M059J (cell line): ENCODE data around the gene TRPM1. TPM values are rescaled to one million over a fixed set of nuclear protein-coding genes. Genes with fewer than 3 reads are reported as not detected.
A peak's percentile ranks its signal among the peaks of the same experiment; 100 is the strongest.

Experiments used
- DNase-seq: peaks from one replicate; pipeline ENCODE4 v3.0.0-alpha.2; 2012; ENCODE audit warnings: low read depth
- total RNA-seq: library from RNA; depleted of rRNA; stranded (reverse); fragments of >200 nt; shearing (Covaris generic); gene quantifications from 2 replicates; pipeline ENCODE4 v1.2.3, GENCODE V29; 2014

Gene TRPM1
- total RNA-seq, 1 experiment from 2014 or later: 0.02 TPM

DNA sequence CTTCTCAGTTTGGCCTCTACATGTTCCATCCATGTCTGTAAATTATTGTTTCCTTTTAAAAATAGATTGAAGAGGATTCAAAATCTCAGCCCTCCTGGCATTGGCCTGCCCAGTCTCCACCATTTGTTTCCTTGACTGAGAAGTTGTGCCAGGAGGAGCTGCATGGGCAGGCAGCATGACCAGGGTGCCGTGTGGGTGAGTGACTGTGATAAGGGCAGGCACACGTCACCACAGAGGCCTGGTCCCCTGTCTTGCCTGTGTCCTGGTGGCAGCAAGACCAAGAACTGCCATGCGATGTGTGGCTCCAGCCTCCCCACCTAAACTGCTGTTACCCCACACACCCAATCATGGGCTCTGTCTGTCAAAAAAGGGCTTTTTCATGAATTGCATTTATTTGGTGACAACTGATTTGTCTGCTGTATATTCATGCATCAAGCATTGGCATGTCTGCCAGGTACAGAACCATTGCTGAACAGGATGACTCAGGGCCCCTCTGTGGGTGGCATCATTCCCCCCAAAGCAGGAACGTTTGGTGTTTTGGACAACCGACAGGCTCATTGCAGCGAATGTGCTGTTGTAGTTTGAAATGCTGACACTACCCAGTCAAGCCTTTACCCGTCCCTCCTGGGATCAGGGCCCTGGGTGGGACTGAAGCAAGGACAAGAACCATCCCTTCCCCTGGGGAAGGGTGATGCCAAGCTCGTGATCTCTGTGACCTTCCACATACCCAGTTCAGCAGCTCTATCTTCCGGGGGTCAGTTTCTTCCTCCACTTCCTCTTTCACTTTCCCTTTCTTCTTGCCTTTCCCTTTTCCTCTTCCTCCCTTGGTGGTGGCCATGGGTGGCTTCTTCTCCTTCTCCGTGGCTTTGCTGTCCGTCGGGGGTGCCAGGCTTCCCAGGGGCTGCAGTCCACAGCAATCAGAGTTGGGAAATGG is 51.6 kb downstream of the TRPM1 start:
- DNase-seq: no peak

DNA sequence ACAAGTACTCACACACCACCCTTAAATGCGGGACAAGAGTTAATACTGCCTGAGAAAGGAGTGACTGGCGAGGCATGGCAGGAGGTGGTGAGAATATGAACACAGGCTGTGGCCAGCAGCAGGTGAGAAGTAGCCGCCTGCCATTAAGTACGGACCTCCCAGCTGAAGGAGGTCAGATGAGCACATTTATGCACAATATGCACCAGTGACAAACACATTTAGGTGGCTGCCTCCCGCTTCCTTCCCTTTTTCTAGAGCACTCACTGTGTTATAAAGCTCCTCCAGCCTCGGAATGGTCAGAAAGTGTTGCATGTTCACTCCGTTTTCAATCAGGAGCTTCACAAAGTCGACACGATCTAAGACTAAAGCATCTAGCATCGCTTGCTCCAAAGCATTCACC is 52.4 kb downstream of the TRPM1 start:
- DNase-seq: no peak

DNA sequence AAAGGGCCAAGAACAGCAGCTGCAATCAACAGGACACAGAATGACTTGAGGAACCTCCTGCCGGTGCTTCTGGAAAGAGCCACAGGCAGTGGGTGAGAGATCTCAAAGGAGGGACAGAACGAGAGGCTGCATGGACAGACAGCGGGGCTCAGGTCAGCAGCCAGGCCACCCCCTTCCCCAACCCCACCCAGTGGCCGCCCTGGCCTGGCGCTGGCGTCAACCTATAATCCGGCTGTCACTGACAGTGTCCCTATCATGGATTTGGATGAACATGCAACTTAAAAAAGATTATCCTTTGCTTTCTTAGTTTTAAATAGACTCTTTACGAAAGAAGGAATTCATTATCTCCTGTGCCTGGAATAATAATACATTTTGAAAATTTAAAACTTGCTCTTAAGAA is 54.1 kb downstream of the TRPM1 start:
- DNase-seq: no peak

DNA sequence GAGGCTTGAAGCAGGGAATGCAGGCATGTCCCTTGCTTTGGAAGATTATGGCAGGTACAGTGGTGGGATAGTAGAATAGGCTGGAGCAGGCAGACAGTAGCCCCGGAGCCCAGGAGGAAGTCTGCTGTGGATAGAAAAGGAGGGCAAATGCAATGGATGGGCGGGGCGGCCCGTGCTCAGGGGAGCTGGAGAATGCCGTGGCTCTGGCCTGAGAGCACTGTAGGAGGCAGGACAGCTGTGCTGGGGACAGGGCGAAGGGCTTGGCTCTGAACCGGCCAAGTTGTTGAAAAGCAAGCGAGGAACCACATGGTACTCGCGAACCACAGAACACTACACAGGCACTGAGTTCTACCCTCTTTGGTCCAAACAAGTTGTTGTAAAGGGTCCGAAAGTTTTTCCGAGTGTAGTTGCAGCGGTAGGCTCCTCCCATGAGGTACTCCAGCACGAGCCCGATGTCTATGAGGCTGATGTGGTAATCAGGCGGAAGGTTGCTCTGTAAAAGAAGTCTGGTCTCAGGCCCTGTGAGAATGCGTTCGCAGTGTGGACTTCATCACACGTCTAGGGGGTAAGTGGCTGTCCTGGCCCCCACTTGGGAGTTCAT is 54.7 kb downstream of the TRPM1 start:
- no peak for DNase-seq

DNA sequence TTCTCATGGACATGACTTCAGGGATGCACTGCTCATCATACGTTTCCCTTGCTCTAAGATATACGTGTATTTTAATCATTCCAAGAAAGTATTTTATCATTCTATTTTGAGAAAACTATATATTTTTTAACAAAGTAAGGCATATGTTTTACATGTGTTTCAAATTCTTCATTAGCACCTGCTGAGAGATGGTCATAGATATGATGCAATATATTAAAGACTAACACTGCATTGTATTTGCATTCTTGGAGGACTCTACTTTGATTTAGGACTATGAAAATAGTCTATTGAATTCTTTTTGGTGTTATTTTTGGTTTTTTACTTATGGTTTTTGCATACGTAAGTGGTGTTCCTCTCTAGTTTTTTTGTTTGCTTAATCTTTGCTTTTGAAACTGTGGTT is 55.9 kb downstream of the TRPM1 start:
- DNase-seq: no peak

DNA sequence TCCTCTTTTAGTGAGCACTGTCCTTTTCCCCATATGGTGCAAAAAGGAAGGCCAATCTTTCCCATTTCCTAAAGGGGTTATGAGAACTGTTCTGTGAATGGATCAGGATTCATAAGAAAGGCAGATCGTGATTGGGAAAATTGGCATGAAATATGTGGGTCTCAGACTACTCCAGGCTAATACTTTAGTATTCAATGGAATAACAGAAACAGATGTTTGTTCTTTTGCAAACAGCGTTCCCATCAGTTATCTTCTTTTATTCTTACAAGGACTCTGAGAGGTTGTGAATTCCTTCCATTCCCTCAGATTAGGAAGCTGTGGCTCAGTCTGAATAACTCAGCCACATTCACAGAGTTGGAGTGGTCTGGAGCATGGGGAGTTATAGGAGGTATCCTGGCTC is 58.8 kb downstream of the TRPM1 start:
- no peak for DNase-seq

DNA sequence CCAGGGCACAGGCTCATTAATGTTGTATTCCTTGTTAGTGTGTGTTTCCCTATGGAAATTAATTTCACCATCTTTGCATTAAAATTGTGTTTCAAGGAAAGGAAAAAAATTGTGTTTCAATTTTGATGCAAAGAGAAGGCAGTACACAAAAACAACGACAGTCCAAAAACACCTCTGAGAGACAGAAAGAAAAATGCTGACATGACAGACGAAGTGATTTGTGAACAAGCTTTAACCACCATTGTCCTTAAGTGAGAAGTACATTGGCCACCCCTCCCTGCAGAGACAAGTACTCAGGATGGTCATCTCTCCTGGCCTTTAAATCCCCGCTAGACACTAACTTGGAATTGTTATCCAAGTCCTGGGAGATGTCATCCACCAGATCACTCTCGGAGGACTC is 59.9 kb downstream of the TRPM1 start:
- no peak for DNase-seq

DNA sequence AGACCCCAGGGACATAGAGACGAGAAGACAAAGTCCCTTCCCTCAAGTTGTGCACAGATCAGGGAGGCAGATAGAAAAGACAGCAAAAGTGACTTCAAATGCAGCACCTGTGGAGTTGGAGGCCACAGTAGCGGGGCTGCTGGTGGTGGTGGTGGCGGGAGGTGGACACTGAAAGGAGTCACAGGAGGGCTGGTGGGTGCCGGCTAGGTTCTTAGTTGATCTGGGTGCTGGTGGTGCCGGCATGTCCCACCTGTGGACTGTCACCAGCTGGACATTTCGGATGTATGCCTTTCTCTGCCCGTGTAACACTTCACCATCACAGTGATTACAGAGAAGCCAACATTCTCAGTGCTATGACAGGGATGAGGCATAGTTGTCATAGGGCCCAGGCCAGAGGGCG is 60.9 kb downstream of the TRPM1 start:
- DNase-seq: no peak

DNA sequence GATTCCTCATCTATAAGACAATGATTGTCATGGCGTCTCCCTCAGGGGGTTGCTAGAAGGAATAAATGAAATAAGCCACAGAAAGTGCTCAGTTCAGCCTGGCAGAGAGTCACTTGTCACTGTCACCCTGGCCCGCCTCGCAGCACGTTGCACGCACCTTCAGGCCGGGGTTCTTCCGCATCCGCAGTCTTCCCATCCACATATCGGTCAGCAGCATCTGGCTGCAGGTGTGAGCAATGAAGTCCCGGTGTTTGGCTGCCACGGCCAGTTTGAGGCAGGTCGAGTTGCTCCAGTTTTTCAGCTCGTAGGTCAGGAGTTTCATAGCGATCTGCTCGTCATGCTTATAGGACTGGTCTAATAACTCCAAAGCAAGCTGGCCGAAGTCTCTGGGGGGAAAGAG is 61.6 kb downstream of the TRPM1 start:
- no peak for DNase-seq

DNA sequence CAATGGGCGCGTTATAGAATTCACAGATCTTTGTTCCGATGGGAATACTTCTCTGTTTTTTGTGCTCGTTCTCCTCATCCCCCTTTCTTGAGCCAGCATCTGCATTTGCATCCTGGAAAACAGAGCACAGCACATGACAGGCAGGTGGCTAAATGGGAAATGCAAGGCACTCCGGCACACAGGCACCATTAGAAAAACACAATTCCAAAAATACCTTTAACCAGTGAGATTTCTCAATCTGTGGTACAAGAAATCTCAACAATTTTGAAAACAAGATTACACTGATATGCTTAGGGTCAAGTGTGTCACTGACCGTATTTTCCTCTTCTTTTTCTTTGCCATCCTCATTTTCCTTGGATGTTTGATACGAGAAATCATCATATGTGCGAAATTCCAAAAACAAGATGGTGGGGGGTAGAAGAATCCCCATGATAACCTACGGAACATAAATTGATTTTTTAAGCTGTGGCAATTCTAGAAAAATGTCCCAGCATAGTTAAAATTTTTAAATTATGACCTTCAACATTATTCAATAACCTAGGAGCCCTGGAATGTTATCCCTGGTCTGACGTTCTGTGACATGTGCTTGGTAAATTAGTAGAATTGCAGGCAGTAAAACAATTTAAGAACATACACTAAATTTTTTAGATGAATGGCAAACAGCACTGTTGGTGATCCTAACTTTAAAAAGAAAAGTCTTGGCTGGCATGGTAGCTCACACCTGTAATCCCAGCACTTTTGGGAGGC is 63.6 kb downstream of the TRPM1 start:
- DNase-seq: no peak

DNA sequence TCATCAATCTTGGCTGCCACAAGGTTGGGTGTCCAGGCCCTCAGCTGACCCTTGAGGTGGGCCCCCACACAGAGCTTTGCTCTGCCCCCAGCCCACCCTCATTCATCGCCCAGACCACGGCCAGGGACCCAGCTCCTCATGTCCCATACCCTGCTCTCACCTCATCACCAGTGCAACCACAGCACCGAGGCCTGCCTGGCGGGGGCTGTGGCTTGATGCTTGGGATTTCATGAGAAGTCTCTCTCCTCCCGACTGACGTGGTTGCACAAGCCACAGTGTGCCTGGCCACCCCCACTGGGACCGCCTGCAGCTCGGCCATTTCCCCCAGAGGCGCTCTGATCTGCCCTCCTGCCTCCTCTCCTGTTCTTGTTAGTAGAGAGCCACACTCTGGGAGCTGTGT is 64.7 kb downstream of the TRPM1 start:
- DNase-seq: no peak

DNA sequence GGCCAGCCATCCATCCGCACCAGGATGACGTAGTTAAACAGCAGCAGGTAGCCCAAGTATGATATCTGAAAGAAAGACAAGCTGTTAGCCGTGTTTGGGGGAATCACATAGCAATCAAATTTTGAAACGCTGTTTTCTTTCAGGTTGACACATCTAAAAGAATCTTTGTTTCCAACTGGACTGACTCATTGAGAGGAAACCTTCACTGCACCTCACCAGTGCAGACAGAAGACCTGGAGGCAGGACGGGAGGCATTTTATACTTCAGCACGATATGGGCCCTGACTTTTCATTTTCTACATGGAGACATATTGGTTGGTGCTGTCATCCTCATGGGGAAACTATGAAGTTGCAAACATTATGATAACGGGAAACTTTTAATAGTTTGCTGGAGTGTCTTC is 65.9 kb downstream of the TRPM1 start:
- DNase-seq: no peak

DNA sequence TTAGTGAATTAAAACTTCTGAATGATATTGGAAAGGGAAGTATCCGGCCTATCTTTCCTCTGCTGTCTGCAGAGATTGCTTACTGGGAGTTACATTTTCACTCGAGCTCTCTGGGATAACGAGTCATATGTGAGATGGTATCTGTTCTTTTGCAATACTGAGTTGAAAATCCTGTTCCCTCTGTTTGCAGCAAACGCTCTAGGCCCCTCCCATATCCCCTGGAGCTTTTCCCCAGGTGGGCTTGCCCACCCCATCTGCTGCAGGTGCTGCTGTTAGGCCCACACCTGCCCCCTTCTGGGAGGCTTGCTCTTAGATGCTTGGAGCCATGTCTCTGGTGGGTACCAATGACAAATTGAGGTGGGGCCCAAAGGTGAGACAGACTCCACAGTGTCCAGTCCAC is 67.4 kb downstream of the TRPM1 start:
- DNase-seq: peak; percentile 18

DNA sequence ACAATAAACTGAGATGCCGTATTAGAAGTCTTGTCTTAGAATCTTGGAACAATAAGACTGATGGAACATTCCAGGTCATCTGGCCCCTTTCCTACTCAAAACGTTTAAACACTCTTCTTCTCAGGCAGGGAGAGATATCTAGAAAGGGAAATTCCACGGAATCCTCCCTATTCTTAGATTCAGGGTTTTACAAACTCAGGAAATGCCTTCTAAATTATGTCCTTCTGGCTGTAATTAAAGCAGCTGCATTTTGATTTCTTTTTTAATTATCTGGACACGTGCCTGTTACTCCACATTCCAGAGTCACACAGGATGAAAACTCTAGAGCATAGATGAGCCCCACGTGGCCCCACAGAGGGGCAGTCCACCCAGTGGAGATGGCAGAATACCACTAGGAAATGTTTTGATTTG is 68.6 kb downstream of the TRPM1 start:
- DNase-seq: peak; percentile 36

DNA sequence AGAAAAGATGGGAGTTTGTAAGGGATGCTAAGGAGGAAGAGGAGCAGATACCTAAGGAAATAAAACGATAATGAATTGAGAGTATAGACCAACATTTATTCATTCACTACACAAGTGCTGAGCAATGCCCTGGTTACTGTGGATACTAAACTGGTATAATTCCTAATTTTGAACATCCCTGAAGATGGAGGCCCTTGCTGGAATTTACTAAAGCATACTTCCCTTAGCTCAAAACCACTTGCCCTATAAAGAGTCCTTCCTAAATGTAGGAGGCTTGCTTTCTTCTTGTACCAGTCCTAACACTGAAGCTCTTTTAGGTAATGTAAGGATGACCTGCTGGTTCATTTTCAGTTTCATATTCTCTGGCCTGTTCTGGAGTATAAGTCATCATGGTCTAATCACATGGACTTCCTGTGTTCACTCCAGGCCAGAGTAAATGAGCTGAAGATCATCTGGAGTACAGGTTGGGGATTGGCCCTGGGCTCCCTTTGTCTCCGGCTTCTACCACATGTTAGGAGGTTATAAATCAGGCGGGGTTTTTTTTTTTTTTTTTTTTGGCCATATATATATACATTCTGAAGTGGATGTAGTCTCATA is 70.0 kb downstream of the TRPM1 start:
- peak; percentile 72 for DNase-seq

DNA sequence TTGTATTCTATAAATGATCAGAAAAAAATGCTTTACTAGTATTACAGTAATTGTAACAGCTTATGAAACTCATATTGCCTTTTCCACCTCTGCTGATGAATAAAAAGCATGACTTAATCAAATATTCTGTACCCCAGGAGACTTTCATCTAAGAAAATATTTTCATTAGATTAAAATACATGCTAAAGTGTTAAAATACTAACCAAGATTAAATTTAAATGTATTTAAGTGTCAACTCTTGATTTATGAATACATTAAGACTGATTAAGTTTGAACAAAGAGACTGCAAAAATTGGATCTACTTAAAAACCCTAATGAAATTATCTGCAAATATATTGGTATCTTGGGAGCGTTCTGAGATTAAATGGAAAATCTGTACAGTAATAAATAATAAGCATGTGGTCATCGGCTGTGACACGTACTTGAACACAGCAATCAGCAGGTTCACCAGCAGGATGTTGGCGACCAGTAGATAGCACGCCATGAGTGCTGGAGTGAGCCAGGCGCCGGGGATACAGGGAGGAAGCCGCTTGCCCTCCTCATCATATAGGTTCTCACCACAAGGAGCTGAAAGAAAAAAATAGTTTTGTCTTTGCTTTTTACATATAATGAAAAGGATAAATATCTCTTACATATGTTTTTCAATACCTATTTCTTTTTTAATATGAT is 73.5 kb downstream of the TRPM1 start:
- no peak for DNase-seq

DNA sequence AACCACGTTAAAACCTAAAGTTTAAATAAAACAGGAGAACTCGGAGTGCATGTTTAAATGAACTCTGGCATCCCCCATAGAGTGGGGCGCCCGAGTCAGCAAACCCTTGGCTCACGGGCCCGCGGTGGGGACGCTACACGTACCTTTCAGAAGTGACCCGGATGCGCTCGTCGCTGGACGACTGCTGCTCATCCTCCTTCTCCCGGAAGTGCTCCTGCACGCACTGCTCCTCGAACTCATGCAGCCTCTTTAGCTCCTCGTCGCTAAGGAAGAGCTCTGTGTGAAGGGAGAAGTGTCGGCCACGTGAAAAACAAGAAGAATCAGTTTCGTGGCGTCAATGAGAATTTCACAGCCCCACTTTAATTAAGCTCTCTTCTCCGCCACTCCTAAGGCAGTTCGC is 75.5 kb downstream of the TRPM1 start:
- DNase-seq: no peak

DNA sequence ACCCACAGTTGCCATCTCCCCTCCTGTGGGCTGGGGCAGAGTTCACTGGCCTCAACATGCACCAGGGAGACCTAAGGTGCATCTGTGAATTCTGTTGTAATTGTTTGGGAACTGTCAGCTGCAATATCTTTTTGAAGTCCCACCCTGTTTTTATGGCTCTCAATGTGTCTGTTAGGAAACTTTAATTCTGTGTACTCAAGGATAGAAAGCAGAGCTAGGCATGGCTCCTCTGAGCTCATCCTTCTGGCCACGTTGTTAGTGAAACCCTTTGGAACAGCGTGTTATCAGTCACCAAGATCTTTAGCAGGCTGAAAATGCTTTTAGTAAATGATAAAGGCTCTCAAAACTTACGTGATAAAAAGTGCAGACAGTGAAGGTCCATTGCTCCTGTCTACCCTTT is 76.5 kb downstream of the TRPM1 start:
- DNase-seq: peak; percentile 60

DNA sequence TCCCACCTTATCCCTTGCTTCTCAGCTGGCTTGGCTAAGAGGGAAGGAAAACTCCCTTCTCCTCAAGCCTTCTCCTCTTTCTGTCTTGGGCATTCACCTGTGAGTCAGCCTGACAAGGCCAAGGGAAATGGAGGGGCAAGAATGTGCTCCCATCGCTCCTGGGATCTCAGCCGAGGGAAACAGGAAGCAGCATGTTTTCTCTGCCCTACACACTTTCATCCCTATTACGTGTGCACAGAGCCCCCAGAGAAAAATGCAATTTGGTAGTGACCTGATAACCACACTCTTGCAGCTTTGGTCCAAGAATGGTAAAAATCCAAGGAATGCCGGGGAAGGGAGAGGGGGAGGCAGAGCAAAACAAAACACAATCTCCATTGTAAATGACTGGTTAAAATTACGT is 77.2 kb downstream of the TRPM1 start:
- peak; percentile 96 for DNase-seq

DNA sequence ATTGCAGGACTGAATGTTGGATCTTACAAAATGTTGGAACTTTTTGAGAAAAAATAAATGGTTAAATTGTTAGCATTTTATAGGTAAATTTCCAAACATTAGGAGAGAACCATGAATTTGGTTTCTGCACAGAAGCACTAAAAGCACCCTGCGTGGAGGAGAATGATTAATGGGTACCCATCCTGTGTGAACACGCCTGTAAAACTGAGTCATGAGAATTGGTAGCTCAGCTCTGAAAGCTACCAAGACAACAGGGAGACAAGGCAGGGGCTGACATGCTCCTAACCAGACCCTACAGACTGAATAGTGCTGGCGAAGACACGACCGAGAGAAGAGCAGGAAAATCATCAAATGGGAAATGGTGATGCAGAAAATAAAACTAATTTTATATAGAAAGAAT is 77.7 kb downstream of the TRPM1 start:
- DNase-seq: peak; percentile 6

DNA sequence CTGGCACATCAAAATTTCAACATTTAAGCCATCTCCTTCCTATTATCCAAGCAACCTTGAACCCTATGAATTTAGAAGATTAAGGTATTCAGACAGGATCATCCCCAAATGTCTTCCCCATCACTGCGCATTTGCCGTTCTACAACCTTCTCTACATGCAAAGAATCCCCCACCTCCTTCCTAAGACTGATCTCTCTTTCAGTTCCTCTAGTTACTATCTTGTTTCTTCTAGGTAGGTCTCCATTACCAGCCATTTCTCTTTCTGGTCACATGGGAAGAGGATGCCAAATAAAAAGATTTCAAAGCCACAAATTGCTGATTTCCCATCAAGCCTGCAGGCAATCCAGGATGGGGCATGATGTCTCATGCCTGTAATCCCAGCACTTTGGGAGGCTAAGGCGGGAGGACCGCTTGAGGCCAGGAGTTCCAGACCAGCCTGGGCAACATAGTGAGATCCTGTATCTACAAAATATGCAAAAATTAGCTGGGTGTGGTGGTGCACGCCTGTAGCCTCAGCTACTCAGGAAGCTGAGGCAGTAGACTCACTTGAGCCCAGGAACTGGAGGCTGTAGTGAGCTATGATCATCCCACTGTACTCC is 80.4 kb downstream of the TRPM1 start:
- no peak for DNase-seq
